Mammary epithelial cell (primary cell): ENCODE data around the gene HMGB3.

Experiments
- CTCF ChIP-seq, 2 donors: IDR thresholded peaks in 1 of 2; conservative IDR thresholded peaks in 1 of 2; 2 replicates each; pipeline ENCODE4 v1.5.1; 2011 to 2012; ENCODE audit warnings: inconsistent platforms in 2 of 2, low read length in 2 of 2, mild to moderate bottlenecking in 2 of 2, control low read depth in 1 of 2, low read depth in 1 of 2; ENCODE audit not compliant: insufficient read depth in 1 of 2; ENCODE audit errors: extremely low read depth in 1 of 2
- EZH2 ChIP-seq: IDR thresholded peaks from 2 replicates; pipeline ENCODE4 v1.6.1; 2012; ENCODE audit warnings: low read length, inconsistent platforms, borderline replicate concordance

- no peak for TF ChIP-seq CTCF (conservative IDR thresholded peaks at IDR 0.05 in 1 of 2, IDR thresholded peaks at IDR 0.05 in 1 of 2; ENCODE audit: extremely low read depth in 1 of 2, insufficient read depth in 1 of 2, low read depth in 1 of 2, low read length in 2 of 2)
- no peak for TF ChIP-seq EZH2
These were observed 510 bp downstream of the HMGB3 start for GRCh38 chrX:150983521-150984168.
